RPMI8226 (cell line): ENCODE results near the gene MBNL1.
"Not testable (repeated sequence)": the region's sequence is repeated elsewhere in the genome, so short reads cannot be mapped to it uniquely, and the experiment has no call there.

Experiments
- DNase-seq: peaks from one replicate; pipeline ENCODE4 v3.0.0-alpha.2; 2015

MBNL1 gene

DNA sequence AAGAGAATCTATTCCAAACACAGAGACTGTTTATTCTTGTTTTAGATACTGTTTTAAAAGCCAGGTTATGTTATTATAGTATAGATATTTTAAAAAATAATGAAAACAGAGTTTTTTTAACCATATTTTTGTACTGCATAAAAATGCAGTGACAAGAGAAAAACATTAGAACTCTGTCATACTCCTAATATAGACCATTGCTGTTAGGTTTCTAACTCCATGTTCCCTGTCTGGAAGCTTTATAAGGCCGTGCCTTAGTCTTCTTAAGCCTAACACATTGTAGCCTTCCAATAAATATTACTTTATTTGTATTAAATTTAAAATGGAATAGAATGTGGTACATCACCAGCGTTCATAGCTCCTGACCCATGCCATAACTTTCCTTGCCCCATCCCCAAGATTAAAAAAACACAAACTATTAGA lies 53.2 kb downstream of the MBNL1 start:
- DNase-seq: no peak

- DNase-seq: peak; percentile 84
Measured at GRCh38 chr3:152322756-152323155, 54.0 kb downstream of the MBNL1 start.

DNA sequence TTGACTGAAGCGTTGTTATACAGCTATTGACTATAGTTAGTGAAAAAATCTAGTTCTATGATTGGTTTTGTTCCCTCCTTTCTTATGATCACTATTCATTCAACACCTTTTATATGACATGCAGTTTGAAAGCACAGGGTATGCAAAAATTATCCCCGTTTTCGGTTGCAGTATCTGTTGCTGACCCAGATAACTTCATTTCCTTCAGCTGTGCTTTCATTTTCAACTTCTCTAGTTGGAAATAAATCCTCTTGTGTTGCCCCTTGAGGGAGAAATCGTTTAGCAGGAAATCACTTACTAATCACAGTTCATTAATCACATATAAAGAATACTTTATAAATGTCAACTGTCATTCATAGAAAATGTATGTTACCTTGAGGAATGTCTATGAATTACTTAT lies 55.1 kb downstream of the MBNL1 start:
- peak; percentile 83 for DNase-seq

- no peak for DNase-seq
Measured at GRCh38 chr3:152325136-152325535, 56.4 kb downstream of the MBNL1 start.

DNA sequence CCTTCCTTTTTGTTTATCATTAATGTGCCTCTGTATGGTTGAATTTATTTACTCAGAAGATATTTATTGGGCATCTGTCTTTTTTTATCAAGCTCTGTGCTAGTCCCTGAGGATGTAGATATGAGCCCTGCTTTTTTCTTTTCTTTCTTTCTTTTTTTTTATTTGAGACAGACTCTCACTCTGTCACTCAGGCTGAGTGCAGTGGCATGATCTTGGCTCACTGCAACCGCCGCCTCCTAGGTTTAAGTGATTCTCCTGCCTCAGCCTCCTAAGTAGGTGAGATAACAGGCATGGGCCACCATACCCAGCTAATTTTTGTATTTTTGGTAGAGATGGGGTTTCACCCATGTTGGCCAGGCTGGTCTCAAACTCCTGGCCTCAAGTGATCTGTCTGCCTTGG lies 58.5 kb downstream of the MBNL1 start:
- no peak for DNase-seq

- no peak for DNase-seq
Measured at GRCh38 chr3:152328841-152329240, 60.1 kb downstream of the MBNL1 start.

DNA sequence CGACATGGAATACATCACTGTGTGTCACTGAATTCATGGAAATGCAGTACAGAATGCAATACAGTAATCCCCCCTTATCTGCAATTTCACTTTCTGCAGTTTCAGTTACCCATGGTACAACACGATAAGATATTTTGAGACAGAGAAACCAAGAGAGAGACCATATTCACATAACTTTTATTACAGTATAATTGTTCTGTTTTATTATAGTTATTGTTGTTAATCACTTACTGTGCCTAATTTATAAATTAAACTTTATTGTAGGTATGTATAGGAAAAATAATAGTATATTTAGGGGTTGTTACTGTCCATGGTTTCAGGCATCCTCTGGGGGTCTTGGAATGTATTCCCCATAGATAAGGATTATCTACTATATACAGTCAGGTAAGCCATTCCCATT lies 61.8 kb downstream of the MBNL1 start:
- no peak for DNase-seq

DNA sequence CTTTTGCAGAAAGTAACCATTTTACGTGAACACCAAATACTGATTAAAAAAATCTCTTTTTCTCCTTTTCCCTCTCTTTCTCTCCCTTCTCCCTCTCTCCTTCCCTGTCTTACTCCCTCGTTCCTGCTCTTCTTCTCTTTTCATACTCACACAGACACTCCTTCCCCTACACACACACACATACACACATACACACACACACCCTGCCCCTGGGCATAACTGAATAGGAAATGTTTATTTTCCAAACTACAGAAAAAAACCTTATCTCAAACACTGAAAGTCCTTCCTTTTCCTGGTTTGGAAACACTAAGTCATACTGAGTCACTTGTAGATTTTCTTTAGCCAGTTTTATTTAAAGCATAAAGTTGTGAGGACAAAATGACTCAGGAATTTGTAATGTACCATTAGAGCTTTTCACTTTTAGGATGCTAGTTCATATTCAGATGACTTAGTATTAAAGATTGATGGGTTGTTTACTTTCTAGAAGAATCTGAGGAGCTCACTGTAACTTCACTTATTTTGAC lies 62.4 kb downstream of the MBNL1 start:
- DNase-seq: no peak

- DNase-seq: no peak
Measured at GRCh38 chr3:152331998-152332397, 63.3 kb downstream of the MBNL1 start.

DNA sequence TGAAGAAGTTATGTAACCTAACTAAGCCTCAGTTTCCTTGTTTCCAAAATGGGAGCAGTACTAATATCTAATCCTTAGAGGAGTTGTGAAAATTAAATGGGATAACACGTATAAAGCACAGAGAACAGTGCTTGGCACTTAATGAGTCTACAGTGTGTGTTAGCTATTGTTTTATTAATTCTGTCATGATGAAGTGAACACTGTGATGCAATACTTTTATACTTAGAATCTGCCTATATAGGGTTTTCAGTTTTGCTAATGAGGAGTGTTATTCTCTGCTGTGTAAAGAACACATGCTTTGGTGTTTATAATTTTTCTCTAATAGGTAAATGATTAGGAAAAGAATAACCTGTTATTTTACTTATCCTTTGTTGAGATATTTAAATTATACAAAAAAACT lies 65.2 kb downstream of the MBNL1 start:
- DNase-seq: no peak

DNA sequence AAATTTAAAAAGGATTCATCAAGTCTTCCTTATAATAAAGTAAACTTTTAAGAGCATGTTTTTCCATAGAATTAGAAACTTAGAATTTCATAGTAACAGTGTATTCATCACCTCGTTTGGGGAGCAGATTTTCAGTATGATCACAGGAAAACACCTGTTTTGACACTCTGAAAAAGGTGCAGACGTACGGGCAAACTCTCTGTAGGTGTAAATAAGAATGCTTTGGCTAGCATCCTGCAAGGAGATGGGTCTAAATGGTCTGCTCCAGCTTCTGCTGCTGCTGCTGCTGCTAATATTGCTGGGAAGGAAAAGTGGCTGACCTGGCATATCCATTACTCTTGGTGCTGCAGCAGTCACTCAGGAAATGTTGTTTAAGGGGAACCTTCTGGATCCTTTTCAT lies 66.0 kb downstream of the MBNL1 start:
- DNase-seq: peak; percentile 83

DNA sequence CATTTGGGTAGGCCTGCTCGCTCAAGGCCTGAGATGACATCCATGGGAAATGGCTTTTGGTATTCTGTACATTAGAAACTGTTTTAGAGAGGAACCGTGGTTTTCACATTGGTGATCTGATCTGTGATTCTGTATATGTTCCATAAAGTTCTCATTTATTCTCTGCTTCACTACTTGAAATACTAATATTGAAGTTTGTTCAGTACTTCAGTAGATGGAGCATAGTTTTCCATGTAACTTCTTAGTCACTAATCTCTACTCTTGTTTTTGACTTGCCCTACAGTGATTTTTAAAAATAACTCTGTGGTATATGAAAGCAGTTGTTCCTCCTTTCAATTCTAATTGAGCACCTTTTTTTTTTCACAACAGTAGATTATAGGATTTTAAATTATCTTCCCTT lies 66.5 kb downstream of the MBNL1 start:
- DNase-seq: no peak

- not testable (repeated sequence) for DNase-seq
Measured at GRCh38 chr3:152337337-152337736, 68.6 kb downstream of the MBNL1 start.

DNA sequence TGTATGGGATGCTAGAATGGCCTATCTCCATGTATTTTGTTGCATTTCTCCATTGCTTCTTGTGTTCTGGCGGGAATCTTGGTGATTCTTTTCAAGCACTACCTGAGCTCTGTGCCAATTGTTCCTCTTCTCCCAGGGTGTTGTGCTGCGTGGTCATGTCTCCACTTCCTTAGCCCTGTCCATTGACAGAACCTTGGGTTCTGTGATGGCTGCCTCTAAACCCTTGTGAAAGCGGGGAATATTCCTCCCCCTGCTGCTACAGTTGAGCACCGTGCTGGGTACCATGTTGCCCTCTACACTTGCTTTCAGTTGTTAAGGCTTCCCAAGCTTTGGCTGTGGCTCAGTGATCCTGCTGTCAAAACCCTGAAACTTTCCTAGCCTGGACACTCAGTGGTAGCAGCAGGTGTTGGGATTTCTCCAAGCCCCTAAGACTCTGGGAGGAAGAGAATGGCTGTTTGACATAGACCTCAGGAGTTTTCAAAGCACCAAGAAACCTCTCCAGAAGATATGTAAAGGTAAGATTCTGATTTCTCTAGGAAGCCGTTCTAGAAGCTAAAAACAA lies 69.5 kb downstream of the MBNL1 start:
- no peak for DNase-seq

DNA sequence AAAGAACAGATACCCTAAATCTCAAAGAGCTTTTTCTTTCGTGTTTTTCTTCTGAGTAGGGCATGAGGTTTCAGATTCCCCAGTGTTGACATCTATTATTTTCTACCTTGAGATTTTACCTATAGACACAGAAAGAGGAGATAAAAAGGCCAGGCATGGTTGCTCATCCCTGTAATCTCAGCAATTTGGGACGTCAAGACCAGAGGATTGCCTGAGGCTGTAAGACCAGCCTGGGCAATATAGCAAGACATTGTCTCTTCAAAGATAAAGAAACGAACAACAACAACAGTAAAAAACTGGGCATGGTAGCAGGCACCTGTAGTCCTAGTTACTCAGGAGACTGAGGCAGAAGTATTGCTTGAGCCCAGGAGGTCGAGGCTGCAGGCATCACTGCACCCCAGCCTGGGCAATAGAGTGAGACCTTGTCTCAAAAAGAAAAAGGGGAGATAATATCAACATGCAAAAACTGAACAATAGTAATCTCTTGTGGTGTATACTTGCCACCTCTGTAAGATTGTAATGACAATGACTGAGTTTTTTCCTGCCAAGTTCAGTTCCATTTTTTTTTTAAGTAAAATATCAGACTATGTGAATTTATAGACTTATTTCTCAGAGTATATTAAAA lies 71.3 kb downstream of the MBNL1 start:
- DNase-seq: no peak

DNA sequence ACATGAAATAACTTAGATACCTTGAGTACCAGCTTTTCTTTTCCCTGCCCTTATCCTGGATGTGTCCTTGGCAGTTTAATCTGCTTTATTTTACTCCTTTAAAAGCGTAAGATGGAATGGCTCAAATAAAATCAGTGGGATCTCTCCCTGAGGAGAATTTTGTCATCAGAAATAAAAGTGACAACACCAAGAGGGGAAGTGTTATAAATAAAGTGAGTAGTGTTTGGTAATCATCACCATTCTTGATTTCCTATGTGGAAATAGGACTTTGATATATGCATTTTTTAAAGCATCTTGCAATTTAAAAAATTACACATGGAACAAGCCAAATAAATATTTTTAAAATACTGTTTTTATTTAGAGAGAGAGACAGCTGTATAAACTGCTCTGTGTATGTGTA lies 76.5 kb downstream of the MBNL1 start:
- DNase-seq: no peak

DNA sequence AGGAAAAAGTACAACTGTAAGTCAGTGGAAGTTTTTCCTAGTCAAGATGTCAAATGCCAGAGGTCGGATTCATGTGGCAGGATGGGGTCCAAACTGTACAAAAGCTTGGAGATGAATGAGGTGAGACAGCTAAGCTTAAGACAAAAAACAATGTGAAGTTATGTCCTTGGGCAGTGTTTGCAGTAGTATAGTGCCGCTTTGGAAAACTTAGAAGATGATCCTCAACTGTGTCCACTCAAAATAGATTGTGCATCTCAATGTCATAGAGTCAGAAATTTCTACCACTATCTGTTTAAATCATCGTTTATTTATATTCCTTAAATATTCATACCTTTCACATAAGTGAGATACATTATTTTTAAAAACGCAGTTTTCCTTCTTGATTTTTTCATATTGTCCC lies 77.3 kb downstream of the MBNL1 start:
- no peak for DNase-seq

- DNase-seq: no peak
Measured at GRCh38 chr3:152346740-152347139, 78.0 kb downstream of the MBNL1 start.

- no peak for DNase-seq
Measured at GRCh38 chr3:152348436-152349177, 79.9 kb downstream of the MBNL1 start.

- DNase-seq: no peak
Measured at GRCh38 chr3:152349392-152349791, 80.7 kb downstream of the MBNL1 start.

- no peak for DNase-seq
Measured at GRCh38 chr3:152350139-152350538, 81.4 kb downstream of the MBNL1 start.

DNA sequence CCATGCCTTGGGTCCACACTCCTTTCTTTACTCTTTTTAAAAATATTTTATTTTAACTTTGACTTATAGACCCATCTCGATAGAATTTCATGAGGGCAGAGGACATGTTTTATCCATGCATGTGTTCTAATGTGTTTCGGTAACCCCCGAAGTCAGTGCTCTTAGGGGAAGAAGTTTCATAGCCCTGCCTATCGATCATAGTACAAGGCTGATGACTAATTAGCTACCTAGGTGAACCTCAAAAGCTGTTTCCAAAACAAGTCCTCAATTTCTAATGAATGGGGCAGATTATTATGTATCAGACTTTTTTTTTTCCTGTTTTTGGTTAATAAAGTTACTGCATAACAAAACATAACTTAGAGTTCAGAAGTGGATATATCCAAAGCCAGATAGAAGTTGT lies 82.0 kb downstream of the MBNL1 start:
- DNase-seq: no peak

GRCh38 chr3:152352554-152352953 lies 83.8 kb downstream of the MBNL1 start:
- DNase-seq: no peak

DNA sequence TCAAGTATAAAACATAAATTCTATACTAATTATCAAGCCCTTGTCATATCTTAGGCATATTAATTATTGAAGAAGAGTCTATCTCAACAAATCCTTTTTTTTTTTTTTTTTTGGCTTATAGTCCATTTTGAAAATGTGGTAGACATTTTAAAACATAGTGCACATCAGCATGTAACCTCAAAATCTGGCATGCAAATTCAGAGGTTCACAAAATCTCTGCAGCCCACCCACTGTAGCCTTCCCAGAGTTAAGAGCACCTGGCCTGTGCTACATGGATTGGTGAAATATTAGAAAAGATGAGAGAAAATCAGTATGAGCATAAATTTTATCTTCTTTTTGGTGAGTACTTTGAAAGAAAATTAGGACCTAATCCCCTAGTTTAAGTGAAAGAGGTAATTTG lies 84.8 kb downstream of the MBNL1 start:
- no peak for DNase-seq
